Gastrocnemius medialis (tissue), 4 donors: ENCODE results near the gene ESPN.

ENCODE experiments used
- POLR2A ChIP-seq, 2 donors: fragments of 450-650 bp; IDR thresholded peaks; one replicate each; pipeline ENCODE4 v1.6.1; 2017; ENCODE audit warnings: antibody characterized with exemption in 2 of 2, mild to moderate bottlenecking in 2 of 2, moderate library complexity in 2 of 2
- TF ChIP-seq, protein P1 (sequence below), 5 experiments: fragments of 450-650 bp in 3 of 5; fragments of 200-600 bp in 2 of 5; sonication (generic) in 2 of 5; IDR thresholded peaks in 4 of 5; conservative IDR thresholded peaks in 1 of 5; 1 replicate in 4 of 5; 2 replicates in 1 of 5; pipeline ENCODE4 v1.5.1; 2016 to 2019; ENCODE audit warnings: antibody characterized with exemption in 5 of 5, mild to moderate bottlenecking in 3 of 5, moderate library complexity in 3 of 5

- TF ChIP-seq, protein P1, sequence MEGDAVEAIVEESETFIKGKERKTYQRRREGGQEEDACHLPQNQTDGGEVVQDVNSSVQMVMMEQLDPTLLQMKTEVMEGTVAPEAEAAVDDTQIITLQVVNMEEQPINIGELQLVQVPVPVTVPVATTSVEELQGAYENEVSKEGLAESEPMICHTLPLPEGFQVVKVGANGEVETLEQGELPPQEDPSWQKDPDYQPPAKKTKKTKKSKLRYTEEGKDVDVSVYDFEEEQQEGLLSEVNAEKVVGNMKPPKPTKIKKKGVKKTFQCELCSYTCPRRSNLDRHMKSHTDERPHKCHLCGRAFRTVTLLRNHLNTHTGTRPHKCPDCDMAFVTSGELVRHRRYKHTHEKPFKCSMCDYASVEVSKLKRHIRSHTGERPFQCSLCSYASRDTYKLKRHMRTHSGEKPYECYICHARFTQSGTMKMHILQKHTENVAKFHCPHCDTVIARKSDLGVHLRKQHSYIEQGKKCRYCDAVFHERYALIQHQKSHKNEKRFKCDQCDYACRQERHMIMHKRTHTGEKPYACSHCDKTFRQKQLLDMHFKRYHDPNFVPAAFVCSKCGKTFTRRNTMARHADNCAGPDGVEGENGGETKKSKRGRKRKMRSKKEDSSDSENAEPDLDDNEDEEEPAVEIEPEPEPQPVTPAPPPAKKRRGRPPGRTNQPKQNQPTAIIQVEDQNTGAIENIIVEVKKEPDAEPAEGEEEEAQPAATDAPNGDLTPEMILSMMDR (IDR thresholded peaks at IDR 0.05 in 4 of 5, conservative IDR thresholded peaks at IDR 0.05 in 1 of 5): no peak
- TF ChIP-seq POLR2A (IDR thresholded peaks at IDR 0.05): no peak
Measured at GRCh38 chr1:6507037-6507428, 82.5 kb downstream of the ESPN start.
